T-cell (primary cell): ENCODE measurements around the gene RITA1. TPM values are rescaled to one million over a fixed set of nuclear protein-coding genes. Genes with fewer than 3 reads are reported as not detected.

Experiments
- ATAC-seq, 4 experiments: fragments of 200-7000 bp in 3 of 4; fragments of 150-1000 bp in 1 of 4; cut with Tn5 transposase; replicated peaks in 1 of 4; 1 replicate in 3 of 4; 2 replicates in 1 of 4; pipeline ENCODE4 v1.10.0; 2021; ENCODE audit warnings: moderate library complexity in 3 of 4, mild to moderate bottlenecking in 2 of 4, moderate number of reproducible peaks in 1 of 4
- CTCF ChIA-PET, 2 donors: fragments of 300-600 bp; sonication (Branson Sonifier 250); formaldehyde crosslinking; loops; one replicate each; lab custom pipeline; 2022; ENCODE audit warnings: antibody characterized with exemption in 2 of 2; lab: Charles Lee
- POLR2A ChIA-PET, 2 donors: fragments of 300-600 bp; sonication (Branson Sonifier 250); formaldehyde crosslinking; loops; one replicate each; lab custom pipeline; 2022; ENCODE audit warnings: antibody characterized with exemption in 2 of 2; lab: Charles Lee
- DNase-seq, 35 experiments: peaks; one replicate each; pipeline versions ENCODE4 v3.0.0 to v3.0.0-alpha.2; 2013 to 2023
- H3K27ac ChIP-seq: one replicate; pipeline ENCODE4 v1.5.1; 2013; ENCODE audit warnings: low read length
- H3K27me3 ChIP-seq, 2 experiments: replicated peaks in 1 of 2; 1 replicate in 1 of 2; 2 replicates in 1 of 2; pipeline versions ENCODE4 v1.6.1 to v1.7.0; 2013; ENCODE audit warnings: low read length in 1 of 2, mixed read lengths in 1 of 2; ENCODE audit not compliant: control insufficient read depth in 2 of 2, insufficient read depth in 2 of 2; ENCODE audit errors: extremely low read depth in 1 of 2
- H3K36me3 ChIP-seq, 2 donors: 1 replicate in 1 of 2; 2 replicates in 1 of 2; pipeline versions ENCODE4 v1.6.1 to v1.7.0; 2013; ENCODE audit warnings: low read length in 1 of 2; ENCODE audit not compliant: control insufficient read depth in 2 of 2, insufficient read depth in 1 of 2; ENCODE audit errors: extremely low read depth in 1 of 2
- H3K4me1 ChIP-seq, 2 experiments: 1 replicate in 1 of 2; 2 replicates in 1 of 2; pipeline versions ENCODE4 v1.6.1 to v1.7.0; 2013; ENCODE audit warnings: low read length in 2 of 2, mixed read lengths in 1 of 2; ENCODE audit not compliant: insufficient read depth in 2 of 2, control insufficient read depth in 1 of 2; ENCODE audit errors: extremely low read depth in 1 of 2
- H3K4me3 ChIP-seq, 2 donors: 1 replicate in 1 of 2; 2 replicates in 1 of 2; pipeline versions ENCODE4 v1.5.1 to v1.7.0; 2013; ENCODE audit warnings: mild to moderate bottlenecking in 2 of 2, low read length in 1 of 2, moderate library complexity in 1 of 2; ENCODE audit not compliant: control insufficient read depth in 1 of 2; ENCODE audit errors: extremely low read depth in 1 of 2
- H3K9me3 ChIP-seq: 2 replicates; pipeline ENCODE4 v1.7.0; 2013
- H3K27ac Mint-ChIP-seq, 2 donors: one replicate each; pipeline ENCODE4 v1.8.0; 2020 to 2021; ENCODE audit warnings: mild to moderate bottlenecking in 2 of 2, mixed read lengths in 2 of 2
- H3K27me3 Mint-ChIP-seq, 2 donors: one replicate each; pipeline ENCODE4 v1.8.0; 2021 to 2022; ENCODE audit warnings: mixed read lengths in 2 of 2
- H3K36me3 Mint-ChIP-seq: one replicate; pipeline ENCODE4 v1.8.0; 2021; ENCODE audit warnings: mixed read lengths
- H3K4me1 Mint-ChIP-seq, 3 donors: one replicate each; pipeline ENCODE4 v1.8.0; 2020 to 2022; ENCODE audit warnings: mixed read lengths in 3 of 3, mild to moderate bottlenecking in 1 of 3
- H3K4me3 Mint-ChIP-seq, 3 donors: one replicate each; pipeline ENCODE4 v1.8.0; 2020 to 2022; ENCODE audit warnings: mild to moderate bottlenecking in 3 of 3, mixed read lengths in 3 of 3, moderate library complexity in 3 of 3
- H3K9me3 Mint-ChIP-seq, 3 donors: one replicate each; pipeline ENCODE4 v1.8.0; 2020 to 2022; ENCODE audit warnings: mixed read lengths in 3 of 3
- WGBS: methylation state at CpG from one replicate; pipeline ENCODE4 v1.1.5; 2013; ENCODE audit warnings: missing lambda C conversion rate; ENCODE audit not compliant: insufficient coverage; 5-methylcytosine and 5-hydroxymethylcytosine counted together
- total RNA-seq, 35 experiments: library from RNA in 6 of 35; stranded (reverse) in 6 of 35; fragments of 120-200 nt in 1 of 35; gene quantifications; one replicate each; pipeline versions ENCODE4 v1.2.1 to v1.2.4 and lab custom pipeline; 2013 to 2026

The RITA1 gene
- total RNA-seq, 5 donors from 2014 or later (not counting 1 experiment from before 2014, with no cell fraction given), result 7.8 to 17.8 (median 13.8) TPM

GRCh38 chr12:113152196-113152834 lies 33.2 kb upstream of the RITA1 start:
- Mint-ChIP-seq H3K4me3 (peak overlapping the region; percentile 76 to 84 (median 80)), H3K9me3 (peaks cover 0 to 2% (median 2%) of the 10 kb centered on the region in 3 donors), H3K36me3 (no peaks in the 10 kb centered on the region), H3K27ac (peak overlapping the region in 1 of 2 donors; percentile 67), H3K4me1 (peaks cover 19 to 28% (median 19%) of the 10 kb centered on the region in 3 donors), H3K27me3 (peaks cover 0 to 13% of the 10 kb centered on the region in 2 donors)
- H3K4me3 ChIP-seq, result peak overlapping the region; percentile 49 to 77
- peaks cover 0 to 2% of the 10 kb centered on the region in 2 donors for H3K36me3 ChIP-seq
- H3K27ac ChIP-seq, result no peak overlapping the region
- WGBS, result 50% methylated on average over 2 of the region's 9 CpGs
- ATAC-seq, result no peak
- POLR2A ChIA-PET, result interaction anchor here (0.7 to 0.9 kb wide), 4 partner anchors 20 to 164 kb away, joined by 3 to 12 read pairs (median 4); no protein-coding TSS in a partner anchor
- no peaks in the 10 kb centered on the region for H3K9me3 ChIP-seq
- peaks cover 0 to 30% of the 10 kb centered on the region in 2 experiments for H3K4me1 ChIP-seq
- H3K27me3 ChIP-seq, result peaks cover 0 to 42% of the 10 kb centered on the region in 2 experiments
- DNase-seq, result peak in 1 of 35 experiments; percentile 12
- CTCF ChIA-PET, result interaction anchor here (0.6 to 2.0 kb wide), 5 partner anchors 17 to 174 kb away, joined by 3 to 9 read pairs (median 5); partner anchors contain the start of genes OAS2 (in 1 of the 2) and RASAL1 (in 1 of the 2)

- WGBS, result 1% methylated on average over 60 of the region's 70 CpGs
Observed at GRCh38 chr12:113152835-113153814, 32.4 kb upstream of the RITA1 start.

GRCh38 chr12:113154351-113154973 lies 31.1 kb upstream of the RITA1 start:
- Mint-ChIP-seq H3K27ac (no peak overlapping the region), H3K27me3 (peaks cover 0 to 13% of the 10 kb centered on the region in 2 donors), H3K4me3 (peak overlapping the region in 2 of 3 donors; percentile 80 to 84), H3K9me3 (no peaks in the 10 kb centered on the region), H3K4me1 (peaks cover 19 to 28% (median 19%) of the 10 kb centered on the region in 3 donors), H3K36me3 (peaks cover 12% of the 10 kb centered on the region)
- Histone ChIP-seq H3K27ac (no peak overlapping the region), H3K4me1 (peaks cover 0 to 30% of the 10 kb centered on the region in 2 experiments), H3K4me3 (peak overlapping the region; percentile 16 to 77), H3K27me3 (peaks cover 0 to 42% of the 10 kb centered on the region in 2 experiments), H3K9me3 (no peaks in the 10 kb centered on the region), H3K36me3 (peaks cover 3 to 16% of the 10 kb centered on the region in 2 donors)
- ChIA-PET POLR2A (no interaction called here), CTCF (interaction anchor here in 1 of 2 donors (0.5 kb wide), 1 partner anchor 110 kb away, joined by 3 read pairs; no protein-coding TSS in a partner anchor)
- ATAC-seq (peak in 2 of 4 experiments; percentile 8 to 21), DNase-seq (peak in 6 of 35 experiments; percentile 16 to 36 (median 20))
- 2% methylated on average over 43 of the region's 51 CpGs for WGBS

More at GRCh38 chr12:113152835-113153814, 32.4 kb upstream of the RITA1 start:
- ATAC-seq, result peak; percentile 77 to 93 (median 81)
- Histone ChIP-seq H3K9me3 (no peaks in the 10 kb centered on the region), H3K27ac (no peak overlapping the region), H3K27me3 (peaks cover 0 to 42% of the 10 kb centered on the region in 2 experiments), H3K36me3 (peaks cover 3% of the 10 kb centered on the region in 2 donors), H3K4me3 (peak overlapping the region; percentile 49 to 77), H3K4me1 (peaks cover 0 to 30% of the 10 kb centered on the region in 2 experiments)
- CTCF ChIA-PET, result interaction anchor here (0.5 to 2.0 kb wide), 9 partner anchors 18 to 175 kb away, joined by 3 to 9 read pairs (median 4); partner anchors contain the start of genes OAS2 (in 1 of the 2) and RASAL1 (in 1 of the 2)
- peaks cover 19 to 28% (median 19%) of the 10 kb centered on the region in 3 donors for H3K4me1 Mint-ChIP-seq
- no peak overlapping the region for H3K27ac Mint-ChIP-seq
- peak; percentile 16 to 82 (median 68) for DNase-seq
- POLR2A ChIA-PET, result interaction anchor here in 1 of 2 donors (0.7 to 0.9 kb wide), 2 partner anchors 55 to 155 kb away, joined by 3 read pairs; no protein-coding TSS in a partner anchor
- H3K27me3 Mint-ChIP-seq, result peaks cover 0 to 13% of the 10 kb centered on the region in 2 donors
- peak overlapping the region; percentile 76 to 84 (median 80) for H3K4me3 Mint-ChIP-seq
- peaks cover 6% of the 10 kb centered on the region for H3K36me3 Mint-ChIP-seq
- H3K9me3 Mint-ChIP-seq, result no peaks in the 10 kb centered on the region

- peaks cover 0 to 30% of the 10 kb centered on the region in 2 experiments for H3K4me1 ChIP-seq
- peaks cover 0 to 41% of the 10 kb centered on the region in 2 experiments for H3K27me3 ChIP-seq
- Mint-ChIP-seq H3K4me1 (peaks cover 19 to 28% (median 19%) of the 10 kb centered on the region in 3 donors), H3K27ac (no peak overlapping the region), H3K27me3 (peaks cover 0 to 13% of the 10 kb centered on the region in 2 donors), H3K9me3 (no peaks in the 10 kb centered on the region), H3K36me3 (peaks cover 18% of the 10 kb centered on the region), H3K4me3 (peak overlapping the region in 1 of 3 donors; percentile 84)
- CTCF ChIA-PET, result no interaction called here
- no peak for DNase-seq
- H3K27ac ChIP-seq, result no peak overlapping the region
- POLR2A ChIA-PET, result interaction anchor here in 1 of 2 donors (0.6 kb wide), 1 partner anchor 31 kb away, joined by 3 read pairs; no protein-coding TSS in a partner anchor
- peaks cover 4 to 22% of the 10 kb centered on the region in 2 donors for H3K36me3 ChIP-seq
- ATAC-seq, result no peak
- peak overlapping the region in 1 of 2 donors; percentile 77 for H3K4me3 ChIP-seq
- 89% methylated on average over 10 of the region's 12 CpGs for WGBS
- H3K9me3 ChIP-seq, result no peaks in the 10 kb centered on the region
Observed at GRCh38 chr12:113155060-113155459, 30.5 kb upstream of the RITA1 start.

GRCh38 chr12:113155646-113156045 lies 29.9 kb upstream of the RITA1 start:
- no peak overlapping the region for H3K4me3 ChIP-seq
- no peaks in the 10 kb centered on the region for H3K9me3 ChIP-seq
- CTCF ChIA-PET, result no interaction called here
- 57% methylated on average over 5 of the region's 7 CpGs for WGBS
- H3K4me3 Mint-ChIP-seq, result peak overlapping the region in 1 of 3 donors; percentile 17
- H3K4me1 ChIP-seq, result peaks cover 0 to 30% of the 10 kb centered on the region in 2 experiments
- H3K27me3 Mint-ChIP-seq, result peaks cover 0 to 9% of the 10 kb centered on the region in 2 donors
- H3K4me1 Mint-ChIP-seq, result peaks cover 19 to 28% (median 19%) of the 10 kb centered on the region in 3 donors
- no peaks in the 10 kb centered on the region for H3K9me3 Mint-ChIP-seq
- H3K36me3 Mint-ChIP-seq, result peaks cover 22% of the 10 kb centered on the region
- POLR2A ChIA-PET, result no interaction called here
- no peak for ATAC-seq
- no peak for DNase-seq
- no peak overlapping the region for H3K27ac ChIP-seq
- peaks cover 0 to 35% of the 10 kb centered on the region in 2 experiments for H3K27me3 ChIP-seq
- H3K27ac Mint-ChIP-seq, result no peak overlapping the region
- peaks cover 7 to 27% of the 10 kb centered on the region in 2 donors for H3K36me3 ChIP-seq
